Brain microvascular endothelial cell (primary cell): ENCODE results near the gene PRR36.

Experiments
- DNase-seq: peaks from one replicate; pipeline ENCODE4 v3.0.0-alpha.2; 2020
- H3K27ac ChIP-seq: fragments of 250-450 bp; sonication (Bioruptor Pico); 2 replicates; pipeline ENCODE4 v1.5.1; 2020; ENCODE audit warnings: mild to moderate bottlenecking, moderate library complexity
- H3K27me3 ChIP-seq: fragments of 250-450 bp; sonication (Bioruptor Pico); replicated peaks from 2 replicates; pipeline ENCODE4 v1.5.1; 2020; ENCODE audit warnings: mild to moderate bottlenecking
- H3K36me3 ChIP-seq: fragments of 250-450 bp; sonication (Bioruptor Pico); replicated peaks from 2 replicates; pipeline ENCODE4 v1.5.1; 2020; ENCODE audit warnings: mild to moderate bottlenecking
- H3K4me3 ChIP-seq: 2 replicates; pipeline ENCODE4 v1.5.1; 2011; ENCODE audit warnings: low read depth, mild to moderate bottlenecking, control low read depth, low read length, moderate library complexity
- in situ Hi-C: cut with HindIII; loops from 2 replicates; pipeline ENCODE4 v1.10.0; 2017; ENCODE audit warnings: low sequenced_read_pairs, low pct_ligation_motif_present
- TF ChIP-seq, protein P1 (sequence below): IDR thresholded peaks from 2 replicates; pipeline ENCODE4 v1.5.1; 2011; ENCODE audit warnings: low read depth, mild to moderate bottlenecking, moderate library complexity, low read length, control low read depth, inconsistent platforms; ENCODE audit errors: missing control alignments

The PRR36 gene

DNA sequence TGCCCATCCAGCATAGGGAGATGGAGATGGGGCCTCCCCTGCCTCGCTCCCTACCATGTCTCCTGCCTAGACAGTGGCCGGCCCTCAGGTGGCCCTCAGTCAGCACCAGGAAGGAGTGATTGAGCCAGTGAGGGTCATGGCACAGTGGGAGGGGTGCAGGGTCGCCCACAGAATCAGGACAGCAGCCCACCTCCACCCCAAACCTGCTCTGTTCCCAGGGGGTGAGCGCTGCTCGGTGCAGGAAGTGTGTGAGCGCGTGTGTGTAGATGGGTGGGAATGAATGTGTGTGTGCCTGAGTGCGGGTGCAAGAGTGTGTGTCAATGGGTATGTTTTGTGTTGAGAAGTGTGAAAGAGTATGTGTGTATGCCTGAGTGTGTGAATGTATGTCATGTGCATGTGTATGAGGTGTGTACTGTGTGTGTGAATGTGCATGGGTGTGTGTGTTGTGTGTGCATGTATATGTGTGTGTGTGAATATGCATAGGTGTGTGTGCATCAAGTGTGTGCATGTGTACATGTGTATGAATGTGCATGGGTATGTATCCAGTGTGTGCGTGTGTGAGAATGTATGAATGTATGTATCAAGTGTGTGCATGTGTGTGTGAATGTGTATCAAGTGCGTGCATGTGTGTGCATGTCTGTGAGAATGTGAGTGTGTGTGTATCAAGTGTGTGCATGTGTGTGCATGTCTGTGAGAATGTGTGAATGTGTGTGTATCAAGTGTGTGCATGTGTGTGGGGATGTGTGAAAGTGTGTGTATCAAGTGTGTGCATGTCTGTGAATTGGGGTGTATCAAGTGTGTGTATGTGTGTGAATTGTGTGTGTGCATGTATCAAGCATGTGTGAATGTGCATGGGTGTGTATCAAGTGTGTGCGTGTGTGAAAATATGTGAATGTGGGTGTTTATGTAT, 32.2 kb downstream of the PRR36 start:
- H3K36me3 ChIP-seq: no peaks in the 10 kb centered on the region
- H3K4me3 ChIP-seq: no peak overlapping the region
- no peaks in the 10 kb centered on the region for H3K27me3 ChIP-seq
- TF ChIP-seq, protein P1, sequence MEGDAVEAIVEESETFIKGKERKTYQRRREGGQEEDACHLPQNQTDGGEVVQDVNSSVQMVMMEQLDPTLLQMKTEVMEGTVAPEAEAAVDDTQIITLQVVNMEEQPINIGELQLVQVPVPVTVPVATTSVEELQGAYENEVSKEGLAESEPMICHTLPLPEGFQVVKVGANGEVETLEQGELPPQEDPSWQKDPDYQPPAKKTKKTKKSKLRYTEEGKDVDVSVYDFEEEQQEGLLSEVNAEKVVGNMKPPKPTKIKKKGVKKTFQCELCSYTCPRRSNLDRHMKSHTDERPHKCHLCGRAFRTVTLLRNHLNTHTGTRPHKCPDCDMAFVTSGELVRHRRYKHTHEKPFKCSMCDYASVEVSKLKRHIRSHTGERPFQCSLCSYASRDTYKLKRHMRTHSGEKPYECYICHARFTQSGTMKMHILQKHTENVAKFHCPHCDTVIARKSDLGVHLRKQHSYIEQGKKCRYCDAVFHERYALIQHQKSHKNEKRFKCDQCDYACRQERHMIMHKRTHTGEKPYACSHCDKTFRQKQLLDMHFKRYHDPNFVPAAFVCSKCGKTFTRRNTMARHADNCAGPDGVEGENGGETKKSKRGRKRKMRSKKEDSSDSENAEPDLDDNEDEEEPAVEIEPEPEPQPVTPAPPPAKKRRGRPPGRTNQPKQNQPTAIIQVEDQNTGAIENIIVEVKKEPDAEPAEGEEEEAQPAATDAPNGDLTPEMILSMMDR: no peak
- in situ Hi-C loops: no loop called here
- H3K27ac ChIP-seq: no peak overlapping the region
- DNase-seq: no peak

DNA sequence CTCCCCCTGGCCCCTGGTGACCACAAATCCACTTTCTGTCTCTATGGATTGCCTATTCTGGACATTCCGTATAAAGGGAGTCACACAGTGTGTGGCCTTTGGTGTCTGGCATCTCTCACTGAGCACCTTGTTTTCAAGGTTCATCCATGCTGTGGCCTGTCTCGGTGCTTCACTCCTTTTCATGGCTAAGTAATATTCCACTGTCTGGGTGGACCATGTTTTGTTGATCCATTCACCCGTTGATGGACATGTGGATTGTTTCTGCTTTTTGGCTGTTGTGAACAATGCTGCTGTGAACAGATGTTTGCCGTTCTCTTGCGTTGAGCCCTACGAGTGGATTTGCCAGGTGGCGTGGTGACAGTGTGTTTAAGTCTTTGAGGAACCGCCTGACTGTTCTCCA, 33.6 kb downstream of the PRR36 start:
- DNase-seq: no peak
- in situ Hi-C loops: no loop called here

DNA sequence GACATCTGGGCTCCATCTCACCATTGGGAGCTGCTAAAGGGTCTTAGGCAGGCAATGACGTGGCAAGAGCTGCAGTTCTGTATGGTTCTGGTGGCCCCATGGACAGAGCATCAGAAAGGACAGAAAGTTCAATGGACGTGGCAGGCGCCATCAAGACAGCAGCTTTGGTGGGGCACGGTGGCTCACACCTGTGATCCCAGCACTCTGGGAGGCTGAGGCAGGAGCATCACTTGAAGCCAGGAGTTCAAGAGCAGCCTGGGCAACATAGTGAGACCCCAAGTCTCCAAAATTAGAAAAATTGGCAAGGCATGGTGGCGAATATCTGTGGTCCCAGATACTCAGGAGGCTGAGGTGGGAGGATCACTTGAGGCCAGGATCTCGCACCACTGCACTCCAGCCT, 34.7 kb downstream of the PRR36 start:
- TF ChIP-seq, protein P1: no peak
- in situ Hi-C loops: no loop called here
- H3K27ac ChIP-seq: no peak overlapping the region
- DNase-seq: no peak
- H3K27me3 ChIP-seq: no peaks in the 10 kb centered on the region
- no peak overlapping the region for H3K4me3 ChIP-seq
- no peaks in the 10 kb centered on the region for H3K36me3 ChIP-seq

More for the DNA sequence above, 33.6 kb downstream of the PRR36 start:
- Histone ChIP-seq H3K27me3 (no peaks in the 10 kb centered on the region), H3K27ac (no peak overlapping the region), H3K36me3 (no peaks in the 10 kb centered on the region), H3K4me3 (no peak overlapping the region)
- TF ChIP-seq, protein P1: no peak

DNA sequence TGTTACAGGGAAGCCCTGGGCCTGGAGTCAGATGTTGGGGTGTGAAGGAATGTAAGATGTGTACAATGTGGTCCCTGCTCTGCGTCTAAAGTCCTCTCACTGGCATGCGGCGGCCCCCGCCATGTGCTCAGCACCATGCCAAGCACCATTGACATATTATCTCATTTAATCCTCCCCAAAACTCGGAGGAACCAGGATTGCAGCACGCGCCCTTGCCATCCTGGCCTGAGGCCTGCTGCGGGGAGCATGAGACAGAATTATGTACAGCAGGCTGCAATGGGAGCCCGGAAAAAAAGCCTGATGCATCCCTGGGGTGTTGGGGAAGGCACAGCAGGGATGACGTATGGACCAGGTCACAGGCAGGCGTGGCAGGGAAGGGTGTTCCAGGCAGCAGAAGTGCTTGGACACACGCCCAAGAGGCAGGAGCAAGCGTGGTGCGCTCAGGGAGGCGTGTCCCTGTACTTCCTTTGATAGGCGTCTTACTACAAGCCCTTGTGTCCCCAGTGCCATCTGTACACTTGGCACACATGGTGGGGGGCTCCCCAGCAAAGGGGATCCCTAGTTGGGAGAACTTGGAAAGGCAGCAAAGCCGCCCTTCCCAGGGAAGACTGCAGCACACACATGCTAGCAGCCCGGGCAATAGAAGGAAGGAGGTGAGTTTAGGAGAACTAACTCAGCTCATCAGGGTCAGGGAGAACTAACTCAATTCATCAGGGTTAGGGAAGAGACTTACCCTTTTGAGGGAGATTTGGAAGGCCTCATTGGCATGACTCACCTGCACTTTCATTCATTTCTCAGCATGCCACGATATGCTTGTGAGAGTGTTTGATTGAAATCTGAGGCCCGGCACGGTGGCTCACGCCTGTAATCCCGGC, 40.7 kb downstream of the PRR36 start:
- Histone ChIP-seq H3K36me3 (no peaks in the 10 kb centered on the region), H3K4me3 (no peak overlapping the region), H3K27ac (no peak overlapping the region), H3K27me3 (no peaks in the 10 kb centered on the region)
- in situ Hi-C loops: no loop called here
- no peak for DNase-seq
- TF ChIP-seq, protein P1: no peak

DNA sequence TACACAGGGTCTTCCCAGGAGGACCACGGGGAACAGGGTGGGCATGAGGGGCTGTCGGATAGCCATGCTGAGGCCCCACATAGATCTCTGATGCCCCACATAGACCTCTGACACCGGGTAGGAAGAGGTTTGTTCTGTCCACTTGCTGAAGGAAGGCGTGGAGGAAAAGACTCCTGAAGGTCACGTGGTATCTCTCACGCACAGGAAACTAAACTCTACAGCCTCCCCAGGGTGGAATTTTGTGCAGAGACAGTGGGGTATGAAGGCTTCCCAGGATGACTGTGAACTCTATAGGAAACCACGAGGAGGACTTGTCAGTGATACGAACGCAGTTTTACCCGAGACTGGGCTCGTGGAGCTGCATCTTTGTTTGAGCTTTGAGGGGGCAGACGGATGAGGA, 41.4 kb downstream of the PRR36 start:
- Histone ChIP-seq H3K27me3 (no peaks in the 10 kb centered on the region), H3K4me3 (no peak overlapping the region), H3K36me3 (no peaks in the 10 kb centered on the region), H3K27ac (no peak overlapping the region)
- TF ChIP-seq, protein P1: no peak
- in situ Hi-C loops: no loop called here
- DNase-seq: no peak
